Endothelial cell of umbilical vein (primary cell): ENCODE data around the gene USP31. TPM values are rescaled to one million over a fixed set of nuclear protein-coding genes. Genes with fewer than 3 reads are reported as not detected.
A peak's percentile ranks its signal among the peaks of the same experiment; 100 is the strongest.

Experiments used
- Bru-seq: library from RNA; stranded (reverse); fragments of 400-500 nt; gene quantifications from one replicate; lab custom pipeline; 2021; lab: Mats Ljungman, UMichigan
- BruChase-seq, 2 experiments: library from RNA; stranded (reverse); fragments of 400-500 nt; gene quantifications; one replicate each; lab custom pipeline; 2021; lab: Mats Ljungman, UMichigan
- BruUV-seq: library from RNA; stranded (reverse); fragments of 400-500 nt; replicated peaks from 2 replicates; lab custom pipeline; 2021; lab: Mats Ljungman, UMichigan
- CTCF ChIA-PET: fragments of 300-600, 350-600 bp; sonication (Branson Sonifier 250); formaldehyde crosslinking; loops from one replicate; lab custom pipeline; 2021; ENCODE audit warnings: antibody characterized with exemption, inconsistent platforms; lab: Charles Lee
- POLR2A ChIA-PET: fragments of 300-600, 350-600 bp; sonication (Branson Sonifier 250); formaldehyde crosslinking; loops from one replicate; lab custom pipeline; 2021; ENCODE audit warnings: antibody characterized with exemption, inconsistent platforms; lab: Charles Lee
- DNase-seq: peaks from one replicate; pipeline ENCODE4 v3.0.0-alpha.2; 2011; ENCODE audit warnings: low read depth, low spot score
- FAIRE-seq: peaks from 2 replicates; lab custom pipeline; 2011; peaks lifted over from hg19 to GRCh38; lab: Jason Lieb, UNC
- H2AFZ ChIP-seq: 2 replicates; pipeline ENCODE4 v1.6.0; 2012; ENCODE audit warnings: low read depth, low read length, control low read depth, inconsistent platforms
- H3K27ac ChIP-seq: 2 replicates; pipeline ENCODE4 v1.5.1; 2011; ENCODE audit warnings: low read depth, mild to moderate bottlenecking, control low read depth, low read length, moderate library complexity; ENCODE audit not compliant: insufficient read depth
- H3K27me3 ChIP-seq, 2 experiments: 2 replicates each; pipeline versions ENCODE4 v1.6.0 to v1.6.1; 2011; ENCODE audit warnings: low read length in 2 of 2, mixed read lengths in 1 of 2; ENCODE audit not compliant: control insufficient read depth in 2 of 2, insufficient read depth in 2 of 2
- H3K36me3 ChIP-seq, 2 experiments: 2 replicates in 1 of 2; 3 replicates in 1 of 2; pipeline ENCODE4 v1.5.1; 2011; ENCODE audit warnings: low read length in 2 of 2, mild to moderate bottlenecking in 1 of 2, moderate library complexity in 1 of 2; ENCODE audit not compliant: control insufficient read depth in 2 of 2, insufficient read depth in 2 of 2; ENCODE audit errors: extremely low read depth in 1 of 2
- H3K4me1 ChIP-seq: 3 replicates; pipeline ENCODE4 v1.5.1; 2011; ENCODE audit warnings: mild to moderate bottlenecking, low read length; ENCODE audit not compliant: control insufficient read depth, insufficient read depth; ENCODE audit errors: extremely low read depth
- H3K4me2 ChIP-seq: 2 replicates; pipeline ENCODE4 v1.6.1; 2011; ENCODE audit warnings: low read length, control low read depth, mixed read lengths; ENCODE audit not compliant: insufficient read depth
- H3K4me3 ChIP-seq, 3 experiments: fragments of 200-600 bp in 1 of 3; sonication (generic), shearing (Covaris generic) in 1 of 3; replicated peaks in 1 of 3; 2 replicates each; pipeline ENCODE4 v1.5.1; 2011 to 2016; ENCODE audit warnings: control low read depth in 3 of 3, low read length in 3 of 3, mild to moderate bottlenecking in 2 of 3, inconsistent platforms in 1 of 3, low read depth in 1 of 3, moderate library complexity in 1 of 3; ENCODE audit not compliant: insufficient read depth in 1 of 3
- H3K79me2 ChIP-seq: 2 replicates; pipeline ENCODE4 v1.6.0; 2012; ENCODE audit warnings: low read length, inconsistent platforms; ENCODE audit not compliant: control insufficient read depth, insufficient read depth
- H3K9ac ChIP-seq: replicated peaks from 2 replicates; pipeline ENCODE3; 2011; ENCODE audit warnings: low read length, control low read depth; ENCODE audit not compliant: insufficient read depth; ENCODE audit errors: extremely low read depth
- H3K9me1 ChIP-seq: replicated peaks from 3 replicates; pipeline ENCODE4 v1.6.0; 2011; ENCODE audit warnings: mild to moderate bottlenecking, low read length; ENCODE audit not compliant: control insufficient read depth, insufficient read depth; ENCODE audit errors: extremely low read depth
- H3K9me3 ChIP-seq: replicated peaks from 2 replicates; pipeline ENCODE4 v1.5.1; 2012; ENCODE audit warnings: low read length, inconsistent platforms; ENCODE audit not compliant: control insufficient read depth, insufficient read depth
- H4K20me1 ChIP-seq: replicated peaks from 2 replicates; pipeline ENCODE3; 2011; ENCODE audit warnings: mild to moderate bottlenecking, low read length; ENCODE audit not compliant: control insufficient read depth, insufficient read depth; ENCODE audit errors: extremely low read depth
- EZH2 ChIP-seq: IDR thresholded peaks from 2 replicates; pipeline ENCODE4 v1.6.1; 2012; ENCODE audit warnings: borderline replicate concordance, low read depth, mild to moderate bottlenecking, moderate library complexity, low read length, inconsistent platforms; ENCODE audit not compliant: severe bottlenecking
- GATA2 ChIP-seq: IDR thresholded peaks from 2 replicates; pipeline ENCODE4 v1.7.0; 2011; ENCODE audit warnings: low read depth, mild to moderate bottlenecking, moderate library complexity, mixed read lengths, low read length; ENCODE audit not compliant: insufficient read length, insufficient read depth
- MAX ChIP-seq: IDR thresholded peaks from 2 replicates; pipeline ENCODE4 v1.6.1; 2011; ENCODE audit not compliant: insufficient read depth, insufficient read length
- MYC ChIP-seq: IDR thresholded peaks from one replicate; pipeline ENCODE4 v1.6.1; 2011; ENCODE audit warnings: mild to moderate bottlenecking, low read depth, low read length
- POLR2A ChIP-seq: IDR thresholded peaks from 2 replicates; pipeline ENCODE4 v1.6.1; 2012; ENCODE audit warnings: low read depth, mild to moderate bottlenecking, control low read depth, low read length
- dilution Hi-C: fragments of 300-500 bp; cut with MboI; formaldehyde crosslinking; loops from one replicate; pipeline ENCODE4 v1.15.0; 2019; ENCODE audit warnings: low sequenced_read_pairs; ENCODE audit not compliant: extremely low pct_ligation_motif_present
- intact Hi-C: fragments of 100-400 bp; cut with micrococcal nuclease; formaldehyde crosslinking; loops from one replicate; pipeline ENCODE4 v1.10.0; 2022
- long read RNA-seq: library from polyadenylated mRNA; stranded (forward); transcript quantifications from one replicate; pipeline ENCODE4 v2.0.0, GENCODE V29; 2021
- polyA minus RNA-seq, 3 experiments: library from RNA; depleted of rRNA, polyadenylated mRNA; stranded (reverse); fragments of >200 nt; gene quantifications; 1 replicate in 1 of 3; 2 replicates in 2 of 3; pipeline ENCODE4 v1.2.3, GENCODE V29; 2011
- polyA plus RNA-seq, 4 experiments: library from polyadenylated mRNA; depleted of rRNA in 3 of 4; stranded (reverse) in 3 of 4; unstranded in 1 of 4; fragments of >200 nt; gene quantifications; 2 replicates each; pipeline versions ENCODE4 v1.2.1 to v1.2.3, GENCODE V29; 2011 to 2012; ENCODE audit warnings: missing spikeins in 1 of 4
- total RNA-seq: library from RNA; stranded (reverse); gene quantifications from 2 replicates; pipeline ENCODE4 v1.2.3, GENCODE V29; 2021

USP31 gene
- total RNA-seq = 37.4 and 42.4 TPM in 2 replicates
- 14.5 and 15.0 TPM in 2 replicates for polyA plus RNA-seq
- 11.2 and 12.3 TPM in 2 replicates for polyA plus RNA-seq (2011; cell fraction: cytosol; rRNA removed)
- polyA plus RNA-seq (2011; cell fraction: nucleus; rRNA removed) = 54.8 and 63.9 TPM in 2 replicates
- polyA plus RNA-seq (2012) = 8.5 and 10.2 TPM in 2 replicates
- 85.9 and 89.1 TPM in 2 replicates for polyA minus RNA-seq
- polyA minus RNA-seq (2011; cell fraction: cytosol; rRNA and poly(A)+ RNA removed) = 10.7 TPM
- polyA minus RNA-seq (2011; cell fraction: nucleus; rRNA and poly(A)+ RNA removed) = 100 and 103 TPM in 2 replicates
- Bru-seq, nascent RNA = percentile 94 among the genes with signal in this experiment
- BruChase-seq, experiment 1, labeled RNA remaining after a 6-hour chase = percentile 90 among the genes with signal in this experiment
- percentile 92 among the genes with signal in this experiment for BruChase-seq, experiment 2, labeled RNA remaining after a 2-hour chase
- long read RNA-seq, full-length matches to known transcripts = 2 of 25 reads
- long read RNA-seq, partial matches to known transcripts = 14 of 25 reads
- long read RNA-seq, other reads (novel, unspliced or antisense) = 9 of 25 reads

- no TSS peak for BruUV-seq
- H3K9me1 ChIP-seq = no peaks in the 10 kb centered on the region
- CTCF ChIA-PET = interaction anchor here (0.7 to 2.4 kb wide), 10 partner anchors 15 to 287 kb away, joined by 3 to 12 read pairs (median 5); no protein-coding TSS in a partner anchor
- POLR2A ChIA-PET = interaction anchor here (1.0 to 1.3 kb wide), 3 partner anchors 15 to 70 kb away, joined by 3 to 6 read pairs (median 4); no protein-coding TSS in a partner anchor
- H4K20me1 ChIP-seq = peaks cover 4% of the 10 kb centered on the region
- H3K9ac ChIP-seq = peak within 1 kb of the TSS; percentile 74
- H3K4me3 ChIP-seq = peak within 1 kb of the TSS; percentile 75 to 91 (median 84)
- peaks cover 40% of the 10 kb centered on the region for H3K79me2 ChIP-seq
- TF ChIP-seq MAX = peak; percentile 49
- no peak for TF ChIP-seq EZH2
- TF ChIP-seq MYC = no peak
- TF ChIP-seq POLR2A = no peak
- H3K9me3 ChIP-seq = no peaks in the 10 kb centered on the region
- dilution Hi-C loops (no loop called here), intact Hi-C loops (loop anchor here (1.0 to 5.0 kb wide), 3 partner anchors 17 to 251 kb away; no protein-coding TSS in a partner anchor)
- peak; percentile 89 for FAIRE-seq
- H3K27me3 ChIP-seq = no peaks in the 10 kb centered on the region
- H3K36me3 ChIP-seq = no peaks in the 10 kb centered on the region
- peak within 1 kb of the TSS; percentile 51 for H3K27ac ChIP-seq
- H3K4me2 ChIP-seq = peak within 1 kb of the TSS; percentile 86
- H3K4me1 ChIP-seq = peaks cover 21% of the 10 kb centered on the region
- peak within 1 kb of the TSS; percentile 92 for H2AFZ ChIP-seq
- DNase-seq = peak; percentile 96
These were observed at the start of gene USP31 for GRCh38 chr16:23149267-23149992. TSS of gene USP31 (minus strand) at chr16:23149452. CDS start at chr16:23149270, 182 bp downstream.

GRCh38 chr16:23196539-23196938 is 47.3 kb upstream of the USP31 start:
- dilution Hi-C loops = no loop called here
- peaks cover 0 to 7% of the 10 kb centered on the region in 2 experiments for H3K27me3 ChIP-seq
- CTCF ChIA-PET = no interaction called here

More at GRCh38 chr16:23196539-23196938, 47.3 kb upstream of the USP31 start:
- DNase-seq (no peak), FAIRE-seq (no peak)
- H3K4me1 ChIP-seq = no peaks in the 10 kb centered on the region
- no TSS peak for BruUV-seq
- no peak overlapping the region for H2AFZ ChIP-seq
- no peaks in the 10 kb centered on the region for H4K20me1 ChIP-seq
- H3K27ac ChIP-seq = no peak overlapping the region
- no peaks in the 10 kb centered on the region for H3K36me3 ChIP-seq
- intact Hi-C loops = no loop called here
- no peak overlapping the region for H3K4me2 ChIP-seq
- TF ChIP-seq GATA2 (no peak), MAX (no peak), EZH2 (no peak), POLR2A (no peak)
- H3K79me2 ChIP-seq = no peaks in the 10 kb centered on the region
- H3K4me3 ChIP-seq = no peak overlapping the region
- POLR2A ChIA-PET = no interaction called here
- no peaks in the 10 kb centered on the region for H3K9me1 ChIP-seq
- H3K9ac ChIP-seq = no peak overlapping the region
- no peaks in the 10 kb centered on the region for H3K9me3 ChIP-seq
